GM18868 (cell line): ENCODE results near the gene MRPL9.
A peak's percentile ranks its signal among the peaks of the same experiment; 100 is the strongest.

ENCODE experiments used
- ATAC-seq: cut with Tn5 transposase; IDR thresholded peaks from one replicate; pipeline ENCODE4 v1.9.1; 2021; ENCODE audit warnings: mild to moderate bottlenecking, moderate library complexity; ENCODE audit not compliant: unreplicated experiment

Gene MRPL9

GRCh38 chr1:151762941-151763921 is at the start of gene MRPL9:
MRPL9 (minus strand) TSS chr1:151763496; CDS start chr1:151763479, 17 bp downstream.
- ATAC-seq, result peak; percentile 94

- ATAC-seq, result no peak
These were observed 47.9 kb upstream of the MRPL9 start for GRCh38 chr1:151811181-151811580.

DNA sequence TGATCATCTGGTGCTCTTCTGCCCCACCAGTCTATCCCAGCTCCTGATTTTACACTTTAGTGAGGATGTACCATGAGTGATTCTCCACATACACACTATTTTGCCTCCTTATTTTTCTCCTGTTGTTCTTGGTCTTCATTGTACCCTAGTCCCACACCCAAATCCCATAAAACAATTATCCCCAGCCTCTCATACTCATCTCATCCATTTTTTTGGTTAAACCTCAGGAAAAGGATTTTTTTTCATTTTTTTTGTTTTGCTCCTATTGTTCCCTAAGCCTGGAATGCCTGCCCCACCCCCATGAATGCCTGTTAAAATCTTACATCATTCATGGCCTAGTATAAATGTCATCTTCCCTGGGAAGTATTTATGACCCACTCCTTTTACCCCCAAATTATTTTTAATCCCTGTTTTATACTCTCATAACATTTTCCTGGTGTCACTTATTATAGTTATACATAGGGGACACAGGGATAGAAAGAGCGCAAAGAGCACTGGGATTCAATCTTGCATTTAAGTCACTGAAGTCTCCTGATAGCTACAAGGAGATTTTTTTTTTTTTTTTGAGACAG is 46.8 kb upstream of the MRPL9 start:
- ATAC-seq, result no peak

- ATAC-seq, result no peak
These were observed 46.1 kb upstream of the MRPL9 start for GRCh38 chr1:151809290-151809984.

DNA sequence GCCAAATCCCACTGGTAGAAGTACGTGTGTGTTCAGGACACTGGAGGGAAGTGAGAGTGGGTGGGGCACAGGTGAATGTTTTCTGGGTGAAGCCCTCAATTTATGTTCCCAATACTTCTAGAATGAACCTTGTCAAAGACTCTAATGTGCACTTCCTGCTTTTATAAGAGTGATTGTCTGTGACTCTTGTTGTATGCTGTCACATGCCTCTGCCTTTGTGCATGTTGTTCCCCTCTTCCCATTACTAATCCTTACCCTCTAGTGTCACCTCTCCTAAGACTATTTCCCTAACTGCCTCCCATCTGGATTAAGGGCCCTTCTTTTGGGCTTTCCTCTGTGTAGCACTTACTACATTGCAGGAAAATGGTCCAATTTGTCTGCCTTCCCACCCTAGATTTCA is 44.5 kb upstream of the MRPL9 start:
- no peak for ATAC-seq

DNA sequence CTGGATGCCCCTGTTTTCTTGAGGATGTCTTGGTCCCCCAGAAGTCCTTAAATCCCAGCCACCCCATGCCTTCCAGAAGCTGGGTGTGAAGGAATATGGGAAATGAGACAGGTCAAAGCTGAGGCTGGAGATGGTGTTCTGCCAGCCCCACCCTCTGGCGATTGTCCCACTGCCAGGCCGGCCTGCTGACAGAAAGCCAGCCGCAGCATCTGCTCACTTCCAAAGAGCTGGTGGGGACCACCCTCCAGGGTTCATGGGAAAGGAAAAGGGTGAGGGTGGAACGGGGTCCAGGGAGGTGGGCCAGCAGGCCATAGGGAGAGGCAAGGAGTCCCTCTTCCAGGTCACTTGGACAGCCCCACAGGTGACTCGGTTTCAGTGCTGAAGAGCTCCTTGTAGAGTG is 43.8 kb upstream of the MRPL9 start:
- no peak for ATAC-seq

GRCh38 chr1:151806170-151806569 is 42.9 kb upstream of the MRPL9 start:
- no peak for ATAC-seq

DNA sequence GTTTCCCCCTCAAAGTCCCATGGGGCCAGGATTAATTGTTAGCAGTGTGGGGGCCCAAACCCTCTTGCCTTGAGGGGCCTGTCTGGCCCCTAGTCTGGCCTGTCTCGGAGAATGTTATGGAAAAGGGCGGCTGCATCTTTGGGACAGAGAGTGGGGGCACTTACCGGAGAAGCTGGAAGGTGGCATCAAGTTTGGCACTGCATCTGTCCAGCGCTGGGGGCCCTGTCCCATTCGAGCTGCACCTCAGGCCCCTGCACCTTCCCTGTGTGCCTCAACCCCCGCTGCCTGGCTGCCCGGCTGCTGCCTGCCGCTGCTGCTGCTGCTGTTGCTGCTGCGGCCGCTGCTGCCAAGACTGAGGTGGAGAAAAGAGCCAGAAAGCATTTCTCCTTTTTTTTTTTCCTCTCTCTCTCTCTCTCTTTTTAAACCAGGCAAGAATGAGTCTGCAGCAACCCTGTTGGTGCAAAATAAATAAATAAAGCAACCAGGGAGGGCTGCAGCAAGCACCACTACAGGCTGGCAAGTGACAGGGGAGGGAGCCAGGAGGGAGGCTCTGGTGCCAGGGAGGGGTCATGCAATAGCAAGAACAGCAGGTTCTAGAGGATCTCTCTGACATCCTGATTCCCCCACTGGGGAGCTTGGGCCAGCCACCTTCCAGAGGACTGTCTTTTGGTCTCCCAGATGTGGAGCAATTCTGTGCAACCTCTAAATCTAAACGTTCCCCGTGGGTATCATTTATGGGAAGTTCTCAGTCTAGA is 41.9 kb upstream of the MRPL9 start, which contains the start of gene LINGO4:
Gene LINGO4, minus strand, starts transcription at position 354 of the 755 bp plus-strand sequence. CDS start 2,715 bp downstream, outside the sequence.
- no peak for ATAC-seq

DNA sequence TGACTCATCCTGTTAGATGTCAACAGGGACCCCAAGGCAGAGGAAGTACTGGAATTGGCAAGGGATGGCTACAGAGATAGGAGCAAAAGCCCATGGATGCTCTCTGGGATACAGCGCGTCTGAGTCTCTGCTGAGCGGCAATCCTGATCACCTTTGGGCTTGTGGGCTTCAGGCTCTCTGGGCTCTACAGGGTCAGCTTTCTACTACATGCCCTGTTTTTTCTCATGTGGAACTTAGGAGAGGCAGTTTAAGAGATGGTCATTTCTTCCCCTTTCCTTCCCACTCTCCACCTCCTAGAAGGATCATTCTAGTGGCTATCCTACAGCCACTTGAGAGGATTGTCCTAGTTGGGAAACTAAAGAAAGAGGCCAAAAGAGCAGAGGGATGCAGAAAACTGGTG is 40.6 kb upstream of the MRPL9 start:
- ATAC-seq, result no peak

DNA sequence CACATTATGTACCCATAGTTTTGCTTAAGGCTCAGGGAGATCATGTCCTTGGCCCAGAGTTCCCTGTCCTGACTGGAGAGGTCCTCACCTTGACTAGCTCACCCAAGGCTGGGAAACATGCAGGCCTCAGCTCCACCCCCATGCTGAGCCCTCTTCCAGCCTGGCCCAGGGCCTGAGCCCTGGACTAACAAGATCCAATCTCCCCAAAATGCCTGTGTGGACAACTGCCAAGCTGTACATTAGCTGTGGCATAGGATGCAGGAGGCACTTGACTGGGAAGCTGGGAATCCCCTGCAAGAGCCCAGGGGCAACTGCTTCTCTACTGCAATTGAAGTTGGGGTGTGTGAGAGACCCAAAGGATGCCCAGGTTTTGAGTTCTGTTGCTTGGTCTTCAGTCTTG is 39.9 kb upstream of the MRPL9 start:
- ATAC-seq, result no peak

- no peak for ATAC-seq
These were observed 39.1 kb upstream of the MRPL9 start for GRCh38 chr1:151802372-151802771.

DNA sequence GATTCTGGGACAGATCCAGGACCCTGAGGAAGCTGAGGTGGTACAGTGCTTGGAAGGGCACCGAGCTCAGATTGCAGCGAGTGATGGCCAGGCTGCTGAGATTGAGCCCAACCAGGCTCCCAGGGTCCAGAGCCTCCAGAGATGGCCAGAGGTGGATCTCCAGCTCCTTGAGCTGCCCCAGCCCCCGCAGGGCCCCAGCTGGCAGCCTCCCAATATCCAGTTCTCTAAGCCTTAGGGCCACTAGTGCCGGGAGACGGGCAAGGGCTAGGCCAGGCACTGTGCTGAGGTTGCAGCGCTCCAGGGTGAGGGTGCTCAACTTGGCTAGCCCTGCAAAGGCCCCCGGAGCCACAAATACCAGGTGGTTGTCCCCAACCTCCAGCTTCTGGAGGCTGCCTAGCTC is 38.5 kb upstream of the MRPL9 start:
- ATAC-seq, result no peak

DNA sequence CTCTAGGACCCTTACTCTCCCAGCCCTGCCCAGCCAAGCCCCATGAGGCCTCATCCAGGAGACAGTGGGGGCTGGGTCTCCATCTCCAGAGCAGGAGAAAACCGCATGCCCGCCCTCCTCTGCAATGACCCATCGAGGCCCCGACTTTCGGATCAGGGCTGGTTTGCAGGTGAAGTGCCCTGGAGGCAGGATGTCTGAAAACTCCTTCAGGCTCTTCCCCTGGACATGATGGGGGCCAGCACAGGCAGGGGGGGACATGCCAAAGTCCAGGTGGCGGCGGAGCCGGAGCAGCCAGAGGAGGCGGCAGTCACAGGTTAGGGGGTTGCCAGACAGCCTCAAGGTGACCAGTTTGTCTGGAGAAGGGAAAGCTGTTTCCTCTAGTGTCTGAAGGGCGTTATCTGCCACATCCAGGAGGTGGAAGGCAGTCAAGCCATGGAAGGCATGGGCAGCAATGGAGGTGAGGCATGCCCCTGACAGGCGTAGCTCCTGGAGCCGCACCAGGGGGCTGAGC is 38.1 kb upstream of the MRPL9 start:
- no peak for ATAC-seq

- no peak for ATAC-seq
These were observed 37.5 kb upstream of the MRPL9 start for GRCh38 chr1:151800830-151801229.

- no peak for ATAC-seq
These were observed 36.1 kb upstream of the MRPL9 start for GRCh38 chr1:151799179-151800022.

GRCh38 chr1:151798571-151798970 is 35.3 kb upstream of the MRPL9 start:
- ATAC-seq, result no peak

DNA sequence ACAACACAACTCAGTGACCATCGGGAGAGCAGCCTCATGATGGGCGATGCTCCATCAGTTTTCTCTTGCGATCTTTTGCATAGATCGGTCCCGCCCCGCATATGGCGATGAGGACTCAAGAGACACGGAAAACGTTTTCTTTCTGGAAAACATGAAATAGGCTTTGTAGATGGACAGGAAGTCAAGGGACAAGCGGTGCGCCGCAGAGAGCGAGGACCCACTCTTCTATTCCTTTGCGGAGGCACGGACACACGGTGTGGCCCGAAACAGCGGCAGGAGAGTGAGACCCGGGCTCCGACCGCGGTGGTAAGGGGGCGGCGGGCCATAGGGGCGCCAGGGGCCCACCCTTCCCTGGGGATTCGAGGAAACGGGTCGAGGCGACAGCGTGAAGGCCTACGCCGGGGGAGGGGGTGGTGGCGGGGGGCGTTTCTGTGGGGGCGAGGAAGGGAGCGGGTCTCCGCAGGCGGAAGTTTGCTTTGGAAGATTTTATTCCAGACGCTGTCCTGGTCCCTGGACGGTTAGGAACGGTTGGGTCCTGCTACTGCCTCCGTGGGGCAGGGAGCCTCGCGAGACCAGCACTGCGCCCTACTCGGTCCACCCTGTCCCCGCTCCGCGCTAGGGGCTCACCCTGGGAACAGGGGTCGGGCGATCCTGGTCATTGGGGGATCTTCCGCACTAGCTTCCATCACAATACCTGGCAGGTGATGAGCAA is 27.8 kb upstream of the MRPL9 start:
- no peak for ATAC-seq

- ATAC-seq, result peak; percentile 98
These were observed 27.0 kb upstream of the MRPL9 start, which contains the start of gene TDRKH for GRCh38 chr1:151790071-151790939. TDRKH (minus strand) TSS chr1:151790500; CDS start chr1:151783022, 7,478 bp downstream.
